ENCODE measurements around the gene DLX2.

The DLX2 gene

GRCh38 chr2:172056293-172056692, 46.4 kb downstream of the DLX2 start:
- DNase-seq (ENCODE audit: low read depth in 3 of 3, low spot score in 1 of 3): no peak

- DNase-seq (ENCODE audit: low read depth in 3 of 3, low spot score in 1 of 3): no peak
Observed at GRCh38 chr2:172053486-172053885, 49.2 kb downstream of the DLX2 start.

GRCh38 chr2:172052000-172052983, 50.4 kb downstream of the DLX2 start:
- no peak for DNase-seq (ENCODE audit: low read depth in 3 of 3, low spot score in 1 of 3)

GRCh38 chr2:172050479-172051125, 52.1 kb downstream of the DLX2 start:
- DNase-seq (ENCODE audit: low read depth in 3 of 3, low spot score in 1 of 3): no peak

- no peak for DNase-seq (ENCODE audit: low read depth in 3 of 3, low spot score in 1 of 3)
Observed at GRCh38 chr2:172049567-172050120, 53.1 kb downstream of the DLX2 start.

Measured in stimulated activated CD4-positive, alpha-beta T cell treated with anti-CD3 and anti-CD28 coated beads, TNF-alpha, amount 100 ng/mL, for 1 hour (primary cell).